ENCODE data around the gene LCOR.

Gene LCOR

GRCh38 chr10:96988426-96988825 is 156.3 kb downstream of the LCOR start:
- no peak overlapping the region for H3K27ac ChIP-seq
- TF ChIP-seq, protein P1, sequence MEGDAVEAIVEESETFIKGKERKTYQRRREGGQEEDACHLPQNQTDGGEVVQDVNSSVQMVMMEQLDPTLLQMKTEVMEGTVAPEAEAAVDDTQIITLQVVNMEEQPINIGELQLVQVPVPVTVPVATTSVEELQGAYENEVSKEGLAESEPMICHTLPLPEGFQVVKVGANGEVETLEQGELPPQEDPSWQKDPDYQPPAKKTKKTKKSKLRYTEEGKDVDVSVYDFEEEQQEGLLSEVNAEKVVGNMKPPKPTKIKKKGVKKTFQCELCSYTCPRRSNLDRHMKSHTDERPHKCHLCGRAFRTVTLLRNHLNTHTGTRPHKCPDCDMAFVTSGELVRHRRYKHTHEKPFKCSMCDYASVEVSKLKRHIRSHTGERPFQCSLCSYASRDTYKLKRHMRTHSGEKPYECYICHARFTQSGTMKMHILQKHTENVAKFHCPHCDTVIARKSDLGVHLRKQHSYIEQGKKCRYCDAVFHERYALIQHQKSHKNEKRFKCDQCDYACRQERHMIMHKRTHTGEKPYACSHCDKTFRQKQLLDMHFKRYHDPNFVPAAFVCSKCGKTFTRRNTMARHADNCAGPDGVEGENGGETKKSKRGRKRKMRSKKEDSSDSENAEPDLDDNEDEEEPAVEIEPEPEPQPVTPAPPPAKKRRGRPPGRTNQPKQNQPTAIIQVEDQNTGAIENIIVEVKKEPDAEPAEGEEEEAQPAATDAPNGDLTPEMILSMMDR (conservative IDR thresholded peaks at IDR 0.05), result no peak
- TF ChIP-seq ZFX (IDR thresholded peaks at IDR 0.05), result no peak

GRCh38 chr10:96991313-96991841 is 159.3 kb downstream of the LCOR start:
- TF ChIP-seq, protein P1 (conservative IDR thresholded peaks at IDR 0.05), result no peak
- TF ChIP-seq ZFX (IDR thresholded peaks at IDR 0.05), result no peak
- H3K27ac ChIP-seq, result no peak overlapping the region

- no peak for TF ChIP-seq ZFX (IDR thresholded peaks at IDR 0.05)
- TF ChIP-seq, protein P1 (conservative IDR thresholded peaks at IDR 0.05), result no peak
- no peak overlapping the region for H3K27ac ChIP-seq
Observed at GRCh38 chr10:96992721-96993120, 160.6 kb downstream of the LCOR start.

GRCh38 chr10:96995851-96996250 is 163.8 kb downstream of the LCOR start:
- H3K27ac ChIP-seq, result no peak overlapping the region
- TF ChIP-seq, protein P1 (conservative IDR thresholded peaks at IDR 0.05), result no peak
- TF ChIP-seq ZFX (IDR thresholded peaks at IDR 0.05), result no peak

DNA sequence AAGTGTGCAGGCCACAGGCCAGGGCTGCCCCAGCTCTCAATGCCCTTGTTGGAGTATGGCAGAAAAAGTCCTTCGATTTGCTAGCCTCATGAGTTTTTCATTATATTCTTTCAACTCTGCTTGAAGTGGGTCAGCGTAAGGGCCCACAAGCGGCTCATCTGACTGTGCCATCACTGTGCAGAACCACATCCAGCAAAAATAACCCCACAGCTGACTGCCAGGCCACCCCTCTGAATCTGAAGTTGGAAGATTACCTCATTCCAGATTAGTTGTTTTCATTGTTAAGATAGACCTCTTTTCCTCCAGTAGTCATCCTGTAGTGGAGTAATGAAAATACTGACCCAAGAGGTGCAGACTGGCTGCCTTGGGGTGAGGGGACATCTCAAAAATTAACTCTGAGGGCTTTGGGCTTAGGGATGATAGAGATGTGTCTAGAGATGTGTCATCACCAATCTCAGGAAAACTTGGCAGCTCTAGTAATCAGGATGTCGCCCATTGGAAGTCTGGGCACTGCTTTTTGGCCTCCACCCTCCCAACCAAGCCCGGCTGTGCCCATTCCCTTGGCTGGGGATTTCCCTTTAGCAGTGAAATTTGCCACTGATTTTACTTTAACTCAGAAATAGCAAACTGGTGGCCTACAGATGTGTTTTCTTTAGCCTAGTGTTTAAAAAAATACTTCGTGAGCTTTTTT is 164.3 kb downstream of the LCOR start:
- no peak for TF ChIP-seq ZFX (IDR thresholded peaks at IDR 0.05)
- TF ChIP-seq, protein P1 (conservative IDR thresholded peaks at IDR 0.05), result no peak
- no peak overlapping the region for H3K27ac ChIP-seq

- no peak overlapping the region for H3K27ac ChIP-seq
- no peak for TF ChIP-seq ZFX (IDR thresholded peaks at IDR 0.05)
- TF ChIP-seq, protein P1 (conservative IDR thresholded peaks at IDR 0.05), result no peak
Observed at GRCh38 chr10:96998329-96998888, 166.3 kb downstream of the LCOR start.

GRCh38 chr10:96999337-96999736 is 167.2 kb downstream of the LCOR start:
- TF ChIP-seq, protein P1 (conservative IDR thresholded peaks at IDR 0.05), result no peak
- TF ChIP-seq ZFX (IDR thresholded peaks at IDR 0.05), result no peak
- H3K27ac ChIP-seq, result no peak overlapping the region
